Liver (tissue), 3 donors: ENCODE measurements around the gene CYP8B1.

Source experiments
- ATF3 ChIP-seq: IDR thresholded peaks from 2 replicates; pipeline ENCODE4 v1.6.1; 2016; ENCODE audit warnings: antibody characterized with exemption
- CTCF ChIP-seq: fragments of 150-350 bp; IDR thresholded peaks from 2 replicates; pipeline ENCODE4 v1.5.1; 2017; ENCODE audit warnings: improper control_type of control experiment, low read depth, low read length; ENCODE audit not compliant: missing input control
- EGR1 ChIP-seq, 2 donors: IDR thresholded peaks; 2 replicates each; pipeline ENCODE4 v1.6.1; 2016 to 2018; ENCODE audit warnings: antibody characterized with exemption in 2 of 2, low read depth in 2 of 2
- GABPA ChIP-seq, 2 donors: IDR thresholded peaks in 1 of 2; conservative IDR thresholded peaks in 1 of 2; 2 replicates each; pipeline ENCODE4 v1.6.1; 2016; ENCODE audit warnings: antibody characterized with exemption in 2 of 2, mild to moderate bottlenecking in 1 of 2, moderate library complexity in 1 of 2
- JUND ChIP-seq, 2 donors: IDR thresholded peaks; 2 replicates each; pipeline ENCODE4 v1.6.1; 2016; ENCODE audit warnings: antibody characterized with exemption in 2 of 2
- MAX ChIP-seq: IDR thresholded peaks from 2 replicates; pipeline ENCODE4 v1.6.1; 2016; ENCODE audit warnings: antibody characterized with exemption
- RAD21 ChIP-seq, 2 donors: IDR thresholded peaks; 2 replicates each; pipeline ENCODE4 v1.6.1; 2016; ENCODE audit warnings: antibody characterized with exemption in 2 of 2, mild to moderate bottlenecking in 2 of 2
- REST ChIP-seq: IDR thresholded peaks from 2 replicates; pipeline ENCODE4 v1.6.1; 2016; ENCODE audit warnings: antibody characterized with exemption, mild to moderate bottlenecking
- RXRA ChIP-seq, 2 donors: IDR thresholded peaks; 2 replicates each; pipeline ENCODE4 v1.6.1; 2017 to 2018; ENCODE audit warnings: antibody characterized with exemption in 2 of 2, mild to moderate bottlenecking in 1 of 2
- TAF1 ChIP-seq: conservative IDR thresholded peaks from 2 replicates; pipeline ENCODE4 v1.6.1; 2016; ENCODE audit warnings: antibody characterized with exemption, mild to moderate bottlenecking
- YY1 ChIP-seq: IDR thresholded peaks from 2 replicates; pipeline ENCODE4 v1.6.1; 2016; ENCODE audit warnings: antibody characterized with exemption, mild to moderate bottlenecking
- ZBTB33 ChIP-seq: IDR thresholded peaks from 2 replicates; pipeline ENCODE4 v1.6.1; 2016; ENCODE audit warnings: antibody characterized with exemption
- donor health status: healthy.
- donor health status: healthy.

- no peak for TF ChIP-seq EGR1 (IDR thresholded peaks at IDR 0.05; ENCODE audit: low read depth in 2 of 2)
- TF ChIP-seq CTCF: no peak
- TF ChIP-seq RAD21 (IDR thresholded peaks at IDR 0.05): no peak
- TF ChIP-seq ZBTB33: no peak
- no peak for TF ChIP-seq YY1
- TF ChIP-seq REST: no peak
- TF ChIP-seq TAF1: no peak
- no peak for TF ChIP-seq JUND (IDR thresholded peaks at IDR 0.05)
- TF ChIP-seq GABPA (IDR thresholded peaks at IDR 0.05 in 1 of 2, conservative IDR thresholded peaks at IDR 0.05 in 1 of 2): no peak
- no peak for TF ChIP-seq MAX
- TF ChIP-seq RXRA (IDR thresholded peaks at IDR 0.05): no peak
- no peak for TF ChIP-seq ATF3
Measured at GRCh38 chr3:42891042-42891441, 15.4 kb upstream of the CYP8B1 start.
